IPS-15b (cell line): ENCODE measurements around the gene DZIP1L.

Source experiments
- H3K27me3 ChIP-seq: one replicate; pipeline ENCODE4 v1.6.1; 2013; ENCODE audit warnings: low read length; ENCODE audit not compliant: control insufficient read depth, insufficient read depth
- H3K36me3 ChIP-seq: one replicate; pipeline ENCODE4 v1.6.1; 2013; ENCODE audit warnings: low read length; ENCODE audit not compliant: control insufficient read depth, insufficient read depth
- H3K4me1 ChIP-seq: one replicate; pipeline ENCODE4 v1.6.1; 2013; ENCODE audit warnings: mild to moderate bottlenecking, low read length; ENCODE audit not compliant: control insufficient read depth, insufficient read depth
- H3K4me3 ChIP-seq: one replicate; pipeline ENCODE4 v1.5.1; 2013; ENCODE audit warnings: low read depth, low read length
- H3K9ac ChIP-seq: one replicate; pipeline ENCODE4 v1.6.1; 2013; ENCODE audit warnings: low read depth, mild to moderate bottlenecking, low read length
- H3K9me3 ChIP-seq: one replicate; pipeline ENCODE4 v1.6.1; 2013; ENCODE audit warnings: mild to moderate bottlenecking, low read length; ENCODE audit not compliant: control insufficient read depth, insufficient read depth

Gene DZIP1L

GRCh38 chr3:138135146-138135832 lies 19.9 kb upstream of the DZIP1L start:
- H3K27me3 ChIP-seq: no peaks in the 10 kb centered on the region
- no peaks in the 10 kb centered on the region for H3K9me3 ChIP-seq
- H3K4me1 ChIP-seq: no peaks in the 10 kb centered on the region
- H3K4me3 ChIP-seq: no peak overlapping the region
- no peak overlapping the region for H3K9ac ChIP-seq
- no peaks in the 10 kb centered on the region for H3K36me3 ChIP-seq

DNA sequence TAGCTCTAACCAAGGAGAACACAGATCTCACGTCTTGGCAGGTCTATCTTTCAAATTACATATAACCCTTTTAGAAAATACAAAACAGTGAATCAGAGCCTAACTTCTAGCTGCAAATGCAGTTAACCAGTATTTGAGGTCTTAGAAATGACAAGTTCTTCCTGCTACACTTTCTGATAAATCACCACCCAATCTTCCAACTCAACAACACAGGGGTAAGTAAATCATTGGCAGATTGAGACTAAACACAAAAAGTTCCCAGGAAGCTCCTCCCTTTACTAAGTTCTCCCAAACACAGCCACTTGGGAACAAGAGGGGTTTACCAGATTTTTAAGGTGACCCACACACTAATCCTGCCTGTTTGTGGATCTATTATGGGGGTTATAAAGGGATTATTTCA lies 16.8 kb upstream of the DZIP1L start, which contains the start of gene A4GNT:
TSS of gene A4GNT (minus strand) at position 152 of the 400 bp plus-strand sequence. CDS start 1,134 bp downstream, outside the sequence.
- Histone ChIP-seq H3K9me3 (no peaks in the 10 kb centered on the region), H3K4me3 (no peak within 1 kb of the TSS), H3K4me1 (no peaks in the 10 kb centered on the region), H3K27me3 (no peaks in the 10 kb centered on the region), H3K9ac (no peak within 1 kb of the TSS), H3K36me3 (no peaks in the 10 kb centered on the region)

DNA sequence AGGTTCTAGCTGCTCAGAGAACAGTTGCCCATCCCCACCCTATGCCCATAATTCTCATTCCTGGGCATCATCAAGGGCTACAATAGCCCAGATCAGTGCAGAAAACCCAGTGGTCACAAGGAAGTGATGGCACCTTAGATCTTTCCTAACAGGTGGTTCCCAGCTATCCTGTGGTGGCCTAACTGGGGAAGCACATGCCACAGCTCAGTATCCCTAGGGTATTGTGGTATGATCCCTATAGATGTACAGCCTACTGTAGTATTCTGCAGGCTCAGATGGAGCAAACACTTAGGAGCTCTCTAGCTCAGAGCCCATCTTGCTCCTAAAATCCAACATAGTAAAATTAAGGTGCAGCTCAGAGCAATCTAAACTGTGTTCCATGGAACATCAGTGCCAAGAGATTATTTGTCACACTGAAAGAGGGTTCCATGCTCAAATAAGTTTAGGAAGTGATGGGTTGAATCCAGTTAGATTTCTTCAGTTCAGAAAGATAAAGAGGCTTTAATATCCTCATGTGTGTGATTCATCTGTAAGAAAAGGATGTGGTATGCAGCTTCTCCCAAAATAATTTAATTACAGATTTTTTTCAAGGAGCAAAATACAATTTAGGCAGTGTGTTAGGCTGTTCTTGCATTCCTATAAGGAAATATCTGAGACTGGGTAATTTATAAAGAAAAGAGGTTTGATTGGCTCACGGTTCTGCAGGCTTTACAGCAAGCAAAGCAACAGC lies 12.4 kb upstream of the DZIP1L start:
- H3K9me3 ChIP-seq: no peaks in the 10 kb centered on the region
- H3K36me3 ChIP-seq: no peaks in the 10 kb centered on the region
- H3K4me1 ChIP-seq: no peaks in the 10 kb centered on the region
- H3K27me3 ChIP-seq: no peaks in the 10 kb centered on the region
- no peak overlapping the region for H3K4me3 ChIP-seq
- no peak overlapping the region for H3K9ac ChIP-seq

DNA sequence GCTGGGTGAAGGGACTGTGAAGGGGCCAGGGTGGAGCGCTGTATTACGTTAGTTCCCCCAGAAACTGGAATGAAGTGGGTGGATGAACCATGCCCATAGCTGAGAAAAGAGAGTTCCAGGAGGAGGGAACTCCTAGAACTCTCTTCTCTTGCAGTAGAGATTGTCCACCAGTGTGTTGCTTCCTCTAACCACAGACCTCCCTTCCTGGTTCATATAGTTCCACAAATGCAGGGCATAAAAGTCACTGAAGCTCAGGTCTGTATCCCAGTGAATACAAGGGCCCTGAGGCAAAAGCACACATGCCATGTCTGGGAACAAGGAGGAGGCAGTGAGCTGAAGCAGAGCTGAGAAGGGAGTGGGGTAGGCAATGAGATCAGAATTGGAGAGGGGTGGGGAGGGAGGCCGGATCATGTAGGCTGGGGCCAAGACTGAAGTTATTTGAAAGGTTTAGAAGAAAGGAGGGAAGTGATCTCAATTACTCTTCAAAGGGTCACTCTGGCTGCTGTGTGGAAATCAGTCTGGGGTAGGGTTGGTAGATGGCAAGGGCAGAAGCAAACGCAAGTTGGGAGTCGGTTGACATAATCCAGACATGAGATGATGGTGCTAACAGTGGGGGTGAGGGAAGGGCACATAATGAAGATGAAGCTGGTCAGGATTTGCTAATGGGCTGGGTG lies 10.3 kb upstream of the DZIP1L start:
- H3K9ac ChIP-seq: no peak overlapping the region

GRCh38 chr3:138124706-138125355 lies 9.4 kb upstream of the DZIP1L start:
- Histone ChIP-seq H3K4me3 (no peak overlapping the region), H3K9ac (no peak overlapping the region), H3K4me1 (no peaks in the 10 kb centered on the region), H3K27me3 (no peaks in the 10 kb centered on the region), H3K36me3 (no peaks in the 10 kb centered on the region), H3K9me3 (no peaks in the 10 kb centered on the region)

More for the DNA sequence above, 10.3 kb upstream of the DZIP1L start:
- H3K9me3 ChIP-seq: no peaks in the 10 kb centered on the region
- H3K36me3 ChIP-seq: no peaks in the 10 kb centered on the region
- no peaks in the 10 kb centered on the region for H3K4me1 ChIP-seq
- H3K27me3 ChIP-seq: no peaks in the 10 kb centered on the region
- no peak overlapping the region for H3K4me3 ChIP-seq

- Histone ChIP-seq H3K36me3 (no peaks in the 10 kb centered on the region), H3K27me3 (no peaks in the 10 kb centered on the region), H3K9ac (no peak overlapping the region), H3K4me1 (no peaks in the 10 kb centered on the region), H3K9me3 (no peaks in the 10 kb centered on the region), H3K4me3 (no peak overlapping the region)
Measured at GRCh38 chr3:138124188-138124587, 8.8 kb upstream of the DZIP1L start.

DNA sequence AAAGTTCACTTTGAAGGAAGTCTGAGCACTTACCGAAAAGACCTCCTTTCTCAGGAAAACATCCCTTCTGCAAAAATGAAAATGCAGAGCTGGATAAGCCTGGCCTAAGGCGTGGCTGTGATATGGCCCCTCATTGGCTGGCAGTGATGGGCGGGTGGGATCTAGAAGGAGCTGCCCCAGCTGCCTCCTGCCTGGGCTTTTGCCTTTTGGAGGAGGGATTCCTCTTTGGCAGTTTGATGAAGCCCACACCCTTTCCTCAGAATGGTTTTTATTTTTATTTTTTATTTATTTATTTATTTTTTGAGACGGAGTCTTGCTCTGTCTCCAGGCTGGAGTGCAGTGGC lies 4.0 kb upstream of the DZIP1L start:
- no peaks in the 10 kb centered on the region for H3K27me3 ChIP-seq
- H3K36me3 ChIP-seq: no peaks in the 10 kb centered on the region
- H3K4me3 ChIP-seq: no peak overlapping the region
- no peaks in the 10 kb centered on the region for H3K4me1 ChIP-seq
- H3K9ac ChIP-seq: no peak overlapping the region
- no peaks in the 10 kb centered on the region for H3K9me3 ChIP-seq

GRCh38 chr3:138118612-138119422 lies 3.4 kb upstream of the DZIP1L start:
- Histone ChIP-seq H3K9ac (no peak overlapping the region), H3K9me3 (no peaks in the 10 kb centered on the region), H3K4me1 (peaks cover 4% of the 10 kb centered on the region), H3K4me3 (no peak overlapping the region), H3K36me3 (no peaks in the 10 kb centered on the region), H3K27me3 (no peaks in the 10 kb centered on the region)

- Histone ChIP-seq H3K36me3 (no peaks in the 10 kb centered on the region), H3K27me3 (no peaks in the 10 kb centered on the region), H3K9me3 (no peaks in the 10 kb centered on the region), H3K4me3 (peak overlapping the region; percentile 94), H3K9ac (peak overlapping the region; percentile 79), H3K4me1 (peaks cover 11% of the 10 kb centered on the region)
Measured at GRCh38 chr3:138114431-138114918, 933 bp downstream of the DZIP1L start.

GRCh38 chr3:138113326-138113725 lies 2.1 kb downstream of the DZIP1L start:
- H3K36me3 ChIP-seq: no peaks in the 10 kb centered on the region
- no peaks in the 10 kb centered on the region for H3K9me3 ChIP-seq
- no peak overlapping the region for H3K9ac ChIP-seq
- H3K4me1 ChIP-seq: peaks cover 11% of the 10 kb centered on the region
- H3K4me3 ChIP-seq: no peak overlapping the region
- H3K27me3 ChIP-seq: no peaks in the 10 kb centered on the region

DNA sequence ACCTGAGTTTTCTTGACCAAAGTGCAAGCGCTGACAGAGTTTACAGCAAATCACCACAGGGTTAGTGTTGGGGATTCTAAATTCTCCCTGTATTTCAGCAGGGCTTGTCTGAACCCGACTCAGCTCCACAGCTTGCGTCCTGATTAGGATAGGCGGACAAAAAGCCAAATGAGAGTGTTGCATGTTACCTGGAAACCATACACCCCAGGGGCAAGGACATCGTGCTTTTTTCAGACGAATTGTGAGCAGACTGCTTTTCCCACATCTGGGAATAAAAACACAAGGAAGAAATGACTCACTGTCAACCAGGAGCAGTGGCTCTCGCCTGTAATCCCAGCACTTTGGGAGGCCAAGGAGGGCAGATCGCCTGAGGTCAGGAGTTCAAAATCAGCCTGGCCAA lies 3.0 kb downstream of the DZIP1L start:
- H3K4me1 ChIP-seq: peaks cover 11% of the 10 kb centered on the region
- no peaks in the 10 kb centered on the region for H3K9me3 ChIP-seq
- no peak overlapping the region for H3K4me3 ChIP-seq
- H3K27me3 ChIP-seq: no peaks in the 10 kb centered on the region
- no peak overlapping the region for H3K9ac ChIP-seq
- H3K36me3 ChIP-seq: no peaks in the 10 kb centered on the region
